WTC11 (cell line): Measurements from ENCODE around the gene ANO2. TPM values are rescaled to one million over a fixed set of nuclear protein-coding genes. Genes with fewer than 3 reads are reported as not detected.

Experiments used
- ATAC-seq: fragments of 200-7000 bp; cut with Tn5 transposase; 2 replicates; pipeline ENCODE4 v1.10.0; 2021; ENCODE audit warnings: mild to moderate bottlenecking, moderate library complexity
- CTCF ChIA-PET: fragments of 300-600 bp; sonication (Branson Sonifier 250); formaldehyde crosslinking; loops from one replicate; lab custom pipeline; 2021; ENCODE audit warnings: antibody characterized with exemption; lab: Charles Lee
- POLR2A ChIA-PET: fragments of 350-600 bp; sonication (Branson Sonifier 250); formaldehyde crosslinking; loops from one replicate; lab custom pipeline; 2021; ENCODE audit warnings: antibody characterized with exemption; lab: Charles Lee
- DNase-seq: peaks from one replicate; pipeline ENCODE4 v3.0.0; 2021; ENCODE audit warnings: low spot score
- H3K27ac Mint-ChIP-seq: 2 replicates; pipeline ENCODE4 v1.8.0; 2021; ENCODE audit warnings: mixed read lengths
- H3K27me3 Mint-ChIP-seq: 2 replicates; pipeline ENCODE4 v1.8.0; 2021; ENCODE audit warnings: low read depth, mild to moderate bottlenecking, moderate library complexity, mixed read lengths
- H3K36me3 Mint-ChIP-seq: 2 replicates; pipeline ENCODE4 v1.8.0; 2021; ENCODE audit warnings: mixed read lengths
- H3K4me1 Mint-ChIP-seq: 2 replicates; pipeline ENCODE4 v1.8.0; 2022; ENCODE audit warnings: mixed read lengths
- H3K4me3 Mint-ChIP-seq: 2 replicates; pipeline ENCODE4 v1.8.0; 2021; ENCODE audit warnings: mild to moderate bottlenecking, moderate library complexity, mixed read lengths
- H3K9me3 Mint-ChIP-seq: 2 replicates; pipeline ENCODE4 v1.8.0; 2021; ENCODE audit warnings: mixed read lengths
- CREB1 ChIP-seq: sonication (generic); formaldehyde crosslinking; IDR thresholded peaks from 2 replicates; pipeline ENCODE4 v1.8.0; 2023; ENCODE audit warnings: mild to moderate bottlenecking, missing genetic modification reagents
- FOXK1 ChIP-seq: sonication (generic); formaldehyde crosslinking; IDR thresholded peaks from 2 replicates; pipeline ENCODE4 v1.8.0; 2022; ENCODE audit warnings: mild to moderate bottlenecking, moderate library complexity, missing genetic modification reagents
- GRHL2 ChIP-seq: fragments of 250-450 bp; sonication (Bioruptor Pico); IDR thresholded peaks from 2 replicates; pipeline ENCODE4 v1.8.0; 2022; ENCODE audit warnings: mild to moderate bottlenecking, moderate library complexity; ENCODE audit not compliant: insufficient replicate concordance, severe bottlenecking
- NFATC4 ChIP-seq: fragments of 250-450 bp; sonication (Bioruptor Pico); IDR thresholded peaks from 2 replicates; pipeline ENCODE4 v1.9.0; 2021; ENCODE audit warnings: mild to moderate bottlenecking
- NFYB ChIP-seq: sonication (generic); formaldehyde crosslinking; conservative IDR thresholded peaks from 2 replicates; pipeline ENCODE4 v1.8.0; 2022; ENCODE audit warnings: low read depth, missing genetic modification reagents
- RORB ChIP-seq: fragments of 250-450 bp; sonication (Bioruptor Pico); IDR thresholded peaks from 2 replicates; pipeline ENCODE4 v1.9.0; 2021; ENCODE audit warnings: mild to moderate bottlenecking
- SMAD4 ChIP-seq: sonication (generic); formaldehyde crosslinking; IDR thresholded peaks from 2 replicates; pipeline ENCODE4 v1.8.0; 2022; ENCODE audit warnings: mild to moderate bottlenecking, missing genetic modification reagents
- TEAD4 ChIP-seq: sonication (generic); formaldehyde crosslinking; IDR thresholded peaks from 2 replicates; pipeline ENCODE4 v1.8.0; 2022; ENCODE audit warnings: mild to moderate bottlenecking, missing genetic modification reagents
- ZNF263 ChIP-seq: sonication (generic); formaldehyde crosslinking; IDR thresholded peaks from 2 replicates; pipeline ENCODE4 v1.8.1; 2022; ENCODE audit warnings: low read depth, mild to moderate bottlenecking, moderate library complexity, missing genetic modification reagents
- ZNF671 ChIP-seq: fragments of 250-450 bp; sonication (Bioruptor Pico); IDR thresholded peaks from 2 replicates; pipeline ENCODE4 v1.8.0; 2021; ENCODE audit warnings: mild to moderate bottlenecking
- total RNA-seq: library from RNA; stranded (reverse); gene quantifications from 3 replicates; pipeline ENCODE4 v1.2.3, GENCODE V29; 2021
- TF ChIP-seq, protein P1 (sequence below): sonication (generic); formaldehyde crosslinking; IDR thresholded peaks from 2 replicates; pipeline ENCODE4 v1.8.0; 2022; ENCODE audit warnings: missing genetic modification reagents
- TF ChIP-seq, protein P2 (sequence below): sonication (generic); formaldehyde crosslinking; IDR thresholded peaks from 2 replicates; pipeline ENCODE4 v1.8.0; 2023; ENCODE audit warnings: missing genetic modification reagents, mild to moderate bottlenecking, borderline replicate concordance
- TF ChIP-seq, protein P3 (sequence below): sonication (generic); formaldehyde crosslinking; IDR thresholded peaks from 2 replicates; pipeline ENCODE4 v1.8.1; 2023; ENCODE audit warnings: mild to moderate bottlenecking, missing genetic modification reagents
- TF ChIP-seq, protein P4 (sequence below): sonication (generic); formaldehyde crosslinking; IDR thresholded peaks from 2 replicates; pipeline ENCODE4 v1.8.0; 2022; ENCODE audit warnings: mild to moderate bottlenecking, missing genetic modification reagents
- TF ChIP-seq, protein P5 (sequence below): sonication (generic); formaldehyde crosslinking; IDR thresholded peaks from 2 replicates; pipeline ENCODE4 v1.8.1; 2023; ENCODE audit warnings: mild to moderate bottlenecking, moderate library complexity, missing genetic modification reagents
- TF ChIP-seq, protein P6 (sequence below): fragments of 250-450 bp; sonication (Bioruptor Pico); IDR thresholded peaks from 2 replicates; pipeline ENCODE4 v1.8.0; 2021; ENCODE audit warnings: mild to moderate bottlenecking
- TF ChIP-seq, protein P7 (sequence below): sonication (generic); formaldehyde crosslinking; IDR thresholded peaks from 2 replicates; pipeline ENCODE4 v1.8.1; 2023; ENCODE audit warnings: mild to moderate bottlenecking, missing genetic modification reagents, moderate library complexity

Gene ANO2
- total RNA-seq, 1 experiment from 2014 or later = 2.8 TPM

DNA sequence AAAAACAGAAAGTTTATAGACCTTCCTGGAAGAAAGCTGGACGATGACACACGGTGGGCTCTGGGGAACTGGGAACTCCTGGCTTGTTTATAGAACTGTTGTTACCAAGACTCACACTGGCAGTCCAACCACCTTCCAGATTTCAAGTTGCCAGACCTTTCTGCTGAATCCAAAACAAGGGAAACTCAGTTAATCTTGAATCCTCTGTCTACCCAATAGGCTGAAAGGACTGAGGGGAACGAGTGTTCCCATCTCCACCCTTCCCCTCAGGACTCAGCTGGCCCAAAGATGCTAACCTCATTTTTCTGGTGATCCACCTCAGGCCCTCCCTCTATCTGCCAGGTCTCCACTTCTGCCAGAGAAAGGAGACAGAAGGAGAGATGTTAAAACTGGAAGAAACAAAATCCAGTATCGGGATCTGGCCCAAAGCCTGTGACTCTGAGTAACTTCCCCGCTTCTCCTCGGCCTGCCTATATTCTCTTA, 231.4 kb downstream of the ANO2 start (continued):
- TF ChIP-seq, protein P1, sequence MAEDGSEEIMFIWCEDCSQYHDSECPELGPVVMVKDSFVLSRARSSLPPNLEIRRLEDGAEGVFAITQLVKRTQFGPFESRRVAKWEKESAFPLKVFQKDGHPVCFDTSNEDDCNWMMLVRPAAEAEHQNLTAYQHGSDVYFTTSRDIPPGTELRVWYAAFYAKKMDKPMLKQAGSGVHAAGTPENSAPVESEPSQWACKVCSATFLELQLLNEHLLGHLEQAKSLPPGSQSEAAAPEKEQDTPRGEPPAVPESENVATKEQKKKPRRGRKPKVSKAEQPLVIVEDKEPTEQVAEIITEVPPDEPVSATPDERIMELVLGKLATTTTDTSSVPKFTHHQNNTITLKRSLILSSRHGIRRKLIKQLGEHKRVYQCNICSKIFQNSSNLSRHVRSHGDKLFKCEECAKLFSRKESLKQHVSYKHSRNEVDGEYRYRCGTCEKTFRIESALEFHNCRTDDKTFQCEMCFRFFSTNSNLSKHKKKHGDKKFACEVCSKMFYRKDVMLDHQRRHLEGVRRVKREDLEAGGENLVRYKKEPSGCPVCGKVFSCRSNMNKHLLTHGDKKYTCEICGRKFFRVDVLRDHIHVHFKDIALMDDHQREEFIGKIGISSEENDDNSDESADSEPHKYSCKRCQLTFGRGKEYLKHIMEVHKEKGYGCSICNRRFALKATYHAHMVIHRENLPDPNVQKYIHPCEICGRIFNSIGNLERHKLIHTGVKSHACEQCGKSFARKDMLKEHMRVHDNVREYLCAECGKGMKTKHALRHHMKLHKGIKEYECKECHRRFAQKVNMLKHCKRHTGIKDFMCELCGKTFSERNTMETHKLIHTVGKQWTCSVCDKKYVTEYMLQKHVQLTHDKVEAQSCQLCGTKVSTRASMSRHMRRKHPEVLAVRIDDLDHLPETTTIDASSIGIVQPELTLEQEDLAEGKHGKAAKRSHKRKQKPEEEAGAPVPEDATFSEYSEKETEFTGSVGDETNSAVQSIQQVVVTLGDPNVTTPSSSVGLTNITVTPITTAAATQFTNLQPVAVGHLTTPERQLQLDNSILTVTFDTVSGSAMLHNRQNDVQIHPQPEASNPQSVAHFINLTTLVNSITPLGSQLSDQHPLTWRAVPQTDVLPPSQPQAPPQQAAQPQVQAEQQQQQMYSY (CRISPR knock-in tag) = no peak
- TF ChIP-seq RORB (CRISPR knock-in tag) = no peak
- no peak for TF ChIP-seq TEAD4 (CRISPR knock-in tag)
- no peak for TF ChIP-seq SMAD4 (CRISPR knock-in tag)

DNA sequence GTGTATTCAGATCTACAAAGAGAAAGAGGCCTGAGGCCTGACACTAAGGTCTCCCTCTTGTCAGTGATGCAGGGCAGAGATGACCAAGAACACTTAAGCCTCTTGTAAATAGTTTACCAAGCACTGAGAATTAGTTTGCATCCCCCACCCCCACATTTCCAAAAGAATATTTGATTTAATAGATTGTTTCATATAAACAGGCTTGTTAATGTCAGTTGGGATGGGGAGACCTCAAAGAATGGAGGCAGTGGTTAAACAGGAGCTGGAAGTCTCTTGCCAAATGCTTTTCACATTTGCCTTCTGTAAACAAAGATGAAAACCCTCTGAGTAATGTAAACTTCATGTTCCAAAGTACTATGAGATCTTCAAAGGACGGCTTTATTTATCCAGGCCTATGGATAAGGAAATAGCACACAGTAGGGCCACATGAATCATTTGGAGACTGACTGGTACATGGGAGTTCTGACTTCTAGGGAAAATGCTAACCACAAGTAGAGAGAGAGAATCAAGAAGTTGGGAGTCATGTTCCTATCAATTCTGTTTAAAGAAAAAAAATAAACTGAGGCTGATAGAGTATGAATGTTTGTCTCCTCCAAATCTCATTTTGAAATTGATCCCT, 234.7 kb downstream of the ANO2 start:
- Mint-ChIP-seq H3K27ac (no peak overlapping the region), H3K4me1 (peaks cover 8% of the 10 kb centered on the region), H3K27me3 (no peaks in the 10 kb centered on the region), H3K4me3 (no peak overlapping the region), H3K36me3 (no peaks in the 10 kb centered on the region), H3K9me3 (peaks cover 8% of the 10 kb centered on the region; the same call in 1 of the 2 replicates)
- TF ChIP-seq NFYB (no peak), NFATC4 (CRISPR knock-in tag) (no peak), ZNF671 (CRISPR knock-in tag) (no peak)
- TF ChIP-seq, protein P2, sequence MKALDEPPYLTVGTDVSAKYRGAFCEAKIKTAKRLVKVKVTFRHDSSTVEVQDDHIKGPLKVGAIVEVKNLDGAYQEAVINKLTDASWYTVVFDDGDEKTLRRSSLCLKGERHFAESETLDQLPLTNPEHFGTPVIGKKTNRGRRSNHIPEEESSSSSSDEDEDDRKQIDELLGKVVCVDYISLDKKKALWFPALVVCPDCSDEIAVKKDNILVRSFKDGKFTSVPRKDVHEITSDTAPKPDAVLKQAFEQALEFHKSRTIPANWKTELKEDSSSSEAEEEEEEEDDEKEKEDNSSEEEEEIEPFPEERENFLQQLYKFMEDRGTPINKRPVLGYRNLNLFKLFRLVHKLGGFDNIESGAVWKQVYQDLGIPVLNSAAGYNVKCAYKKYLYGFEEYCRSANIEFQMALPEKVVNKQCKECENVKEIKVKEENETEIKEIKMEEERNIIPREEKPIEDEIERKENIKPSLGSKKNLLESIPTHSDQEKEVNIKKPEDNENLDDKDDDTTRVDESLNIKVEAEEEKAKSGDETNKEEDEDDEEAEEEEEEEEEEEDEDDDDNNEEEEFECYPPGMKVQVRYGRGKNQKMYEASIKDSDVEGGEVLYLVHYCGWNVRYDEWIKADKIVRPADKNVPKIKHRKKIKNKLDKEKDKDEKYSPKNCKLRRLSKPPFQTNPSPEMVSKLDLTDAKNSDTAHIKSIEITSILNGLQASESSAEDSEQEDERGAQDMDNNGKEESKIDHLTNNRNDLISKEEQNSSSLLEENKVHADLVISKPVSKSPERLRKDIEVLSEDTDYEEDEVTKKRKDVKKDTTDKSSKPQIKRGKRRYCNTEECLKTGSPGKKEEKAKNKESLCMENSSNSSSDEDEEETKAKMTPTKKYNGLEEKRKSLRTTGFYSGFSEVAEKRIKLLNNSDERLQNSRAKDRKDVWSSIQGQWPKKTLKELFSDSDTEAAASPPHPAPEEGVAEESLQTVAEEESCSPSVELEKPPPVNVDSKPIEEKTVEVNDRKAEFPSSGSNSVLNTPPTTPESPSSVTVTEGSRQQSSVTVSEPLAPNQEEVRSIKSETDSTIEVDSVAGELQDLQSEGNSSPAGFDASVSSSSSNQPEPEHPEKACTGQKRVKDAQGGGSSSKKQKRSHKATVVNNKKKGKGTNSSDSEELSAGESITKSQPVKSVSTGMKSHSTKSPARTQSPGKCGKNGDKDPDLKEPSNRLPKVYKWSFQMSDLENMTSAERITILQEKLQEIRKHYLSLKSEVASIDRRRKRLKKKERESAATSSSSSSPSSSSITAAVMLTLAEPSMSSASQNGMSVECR (CRISPR knock-in tag) = no peak
- DNase-seq (no peak), ATAC-seq (no peak)
- ChIA-PET CTCF (interaction anchor here (1.2 kb wide), 1 partner anchor 35 kb away, joined by 3 read pairs; no protein-coding TSS in a partner anchor), POLR2A (no interaction called here)

DNA sequence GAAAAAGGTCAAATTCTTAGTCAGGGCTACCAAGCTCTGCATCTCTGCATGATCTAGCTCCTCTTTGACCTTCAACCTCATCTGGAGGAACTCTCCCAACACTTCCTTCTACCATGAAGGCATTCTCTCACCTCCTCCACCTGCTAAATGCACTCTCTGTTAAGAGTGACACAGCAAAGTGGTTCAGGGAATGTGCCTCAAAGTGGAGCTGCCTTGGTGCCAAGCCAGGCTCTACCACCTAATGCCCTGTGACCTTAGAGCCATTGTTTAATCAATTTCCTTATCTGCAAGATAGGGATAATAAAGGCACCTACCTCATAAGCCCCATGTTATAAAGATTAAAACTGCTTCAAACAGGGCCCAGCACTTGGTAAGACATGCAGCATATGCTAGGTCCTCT, 236.7 kb downstream of the ANO2 start:
- H3K4me3 Mint-ChIP-seq = no peak overlapping the region
- H3K27ac Mint-ChIP-seq = no peak overlapping the region
- ChIA-PET POLR2A (no interaction called here), CTCF (interaction anchor here (1.2 kb wide), 1 partner anchor 190 kb away, joined by 3 read pairs; no protein-coding TSS in a partner anchor)
- peaks cover 8% of the 10 kb centered on the region; the same call in 1 of the 2 replicates for H3K9me3 Mint-ChIP-seq
- DNase-seq (no peak), ATAC-seq (no peak)
- no peaks in the 10 kb centered on the region for H3K36me3 Mint-ChIP-seq
- peaks cover 8% of the 10 kb centered on the region for H3K4me1 Mint-ChIP-seq
- no peaks in the 10 kb centered on the region for H3K27me3 Mint-ChIP-seq
- TF ChIP-seq GRHL2 (CRISPR knock-in tag) (no peak), ZNF263 (CRISPR knock-in tag) (no peak), CREB1 (CRISPR knock-in tag) (no peak), FOXK1 (no peak)
- TF ChIP-seq, protein P3, sequence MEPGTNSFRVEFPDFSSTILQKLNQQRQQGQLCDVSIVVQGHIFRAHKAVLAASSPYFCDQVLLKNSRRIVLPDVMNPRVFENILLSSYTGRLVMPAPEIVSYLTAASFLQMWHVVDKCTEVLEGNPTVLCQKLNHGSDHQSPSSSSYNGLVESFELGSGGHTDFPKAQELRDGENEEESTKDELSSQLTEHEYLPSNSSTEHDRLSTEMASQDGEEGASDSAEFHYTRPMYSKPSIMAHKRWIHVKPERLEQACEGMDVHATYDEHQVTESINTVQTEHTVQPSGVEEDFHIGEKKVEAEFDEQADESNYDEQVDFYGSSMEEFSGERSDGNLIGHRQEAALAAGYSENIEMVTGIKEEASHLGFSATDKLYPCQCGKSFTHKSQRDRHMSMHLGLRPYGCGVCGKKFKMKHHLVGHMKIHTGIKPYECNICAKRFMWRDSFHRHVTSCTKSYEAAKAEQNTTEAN (CRISPR knock-in tag) = no peak
- TF ChIP-seq, protein P4, sequence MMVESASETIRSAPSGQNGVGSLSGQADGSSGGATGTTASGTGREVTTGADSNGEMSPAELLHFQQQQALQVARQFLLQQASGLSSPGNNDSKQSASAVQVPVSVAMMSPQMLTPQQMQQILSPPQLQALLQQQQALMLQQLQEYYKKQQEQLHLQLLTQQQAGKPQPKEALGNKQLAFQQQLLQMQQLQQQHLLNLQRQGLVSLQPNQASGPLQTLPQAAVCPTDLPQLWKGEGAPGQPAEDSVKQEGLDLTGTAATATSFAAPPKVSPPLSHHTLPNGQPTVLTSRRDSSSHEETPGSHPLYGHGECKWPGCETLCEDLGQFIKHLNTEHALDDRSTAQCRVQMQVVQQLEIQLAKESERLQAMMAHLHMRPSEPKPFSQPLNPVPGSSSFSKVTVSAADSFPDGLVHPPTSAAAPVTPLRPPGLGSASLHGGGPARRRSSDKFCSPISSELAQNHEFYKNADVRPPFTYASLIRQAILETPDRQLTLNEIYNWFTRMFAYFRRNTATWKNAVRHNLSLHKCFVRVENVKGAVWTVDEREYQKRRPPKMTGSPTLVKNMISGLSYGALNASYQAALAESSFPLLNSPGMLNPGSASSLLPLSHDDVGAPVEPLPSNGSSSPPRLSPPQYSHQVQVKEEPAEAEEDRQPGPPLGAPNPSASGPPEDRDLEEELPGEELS = no peak
- TF ChIP-seq, protein P5, sequence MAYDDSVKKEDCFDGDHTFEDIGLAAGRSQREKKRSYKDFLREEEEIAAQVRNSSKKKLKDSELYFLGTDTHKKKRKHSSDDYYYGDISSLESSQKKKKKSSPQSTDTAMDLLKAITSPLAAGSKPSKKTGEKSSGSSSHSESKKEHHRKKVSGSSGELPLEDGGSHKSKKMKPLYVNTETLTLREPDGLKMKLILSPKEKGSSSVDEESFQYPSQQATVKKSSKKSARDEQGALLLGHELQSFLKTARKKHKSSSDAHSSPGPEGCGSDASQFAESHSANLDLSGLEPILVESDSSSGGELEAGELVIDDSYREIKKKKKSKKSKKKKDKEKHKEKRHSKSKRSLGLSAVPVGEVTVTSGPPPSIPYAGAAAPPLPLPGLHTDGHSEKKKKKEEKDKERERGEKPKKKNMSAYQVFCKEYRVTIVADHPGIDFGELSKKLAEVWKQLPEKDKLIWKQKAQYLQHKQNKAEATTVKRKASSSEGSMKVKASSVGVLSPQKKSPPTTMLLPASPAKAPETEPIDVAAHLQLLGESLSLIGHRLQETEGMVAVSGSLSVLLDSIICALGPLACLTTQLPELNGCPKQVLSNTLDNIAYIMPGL = no peak
- TF ChIP-seq, protein P6, sequence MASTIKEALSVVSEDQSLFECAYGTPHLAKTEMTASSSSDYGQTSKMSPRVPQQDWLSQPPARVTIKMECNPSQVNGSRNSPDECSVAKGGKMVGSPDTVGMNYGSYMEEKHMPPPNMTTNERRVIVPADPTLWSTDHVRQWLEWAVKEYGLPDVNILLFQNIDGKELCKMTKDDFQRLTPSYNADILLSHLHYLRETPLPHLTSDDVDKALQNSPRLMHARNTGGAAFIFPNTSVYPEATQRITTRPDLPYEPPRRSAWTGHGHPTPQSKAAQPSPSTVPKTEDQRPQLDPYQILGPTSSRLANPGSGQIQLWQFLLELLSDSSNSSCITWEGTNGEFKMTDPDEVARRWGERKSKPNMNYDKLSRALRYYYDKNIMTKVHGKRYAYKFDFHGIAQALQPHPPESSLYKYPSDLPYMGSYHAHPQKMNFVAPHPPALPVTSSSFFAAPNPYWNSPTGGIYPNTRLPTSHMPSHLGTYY (CRISPR knock-in tag) = no peak
- TF ChIP-seq, protein P7, sequence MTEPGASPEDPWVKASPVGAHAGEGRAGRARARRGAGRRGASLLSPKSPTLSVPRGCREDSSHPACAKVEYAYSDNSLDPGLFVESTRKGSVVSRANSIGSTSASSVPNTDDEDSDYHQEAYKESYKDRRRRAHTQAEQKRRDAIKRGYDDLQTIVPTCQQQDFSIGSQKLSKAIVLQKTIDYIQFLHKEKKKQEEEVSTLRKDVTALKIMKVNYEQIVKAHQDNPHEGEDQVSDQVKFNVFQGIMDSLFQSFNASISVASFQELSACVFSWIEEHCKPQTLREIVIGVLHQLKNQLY (CRISPR knock-in tag) = no peak
